Ishikawa (cell line): ENCODE results near the gene RABEP1.

Experiments used
- CEBPB ChIP-seq: IDR thresholded peaks from 2 replicates; pipeline ENCODE4 v1.6.1; 2012
- EGR1 ChIP-seq: IDR thresholded peaks from 2 replicates; pipeline ENCODE4 v1.6.1; 2012
- EP300 ChIP-seq: IDR thresholded peaks from 2 replicates; pipeline ENCODE4 v1.6.1; 2012; ENCODE audit warnings: borderline replicate concordance
- FOXM1 ChIP-seq: IDR thresholded peaks from 2 replicates; pipeline ENCODE4 v1.6.1; 2012; ENCODE audit warnings: low read depth, borderline replicate concordance
- MAX ChIP-seq: IDR thresholded peaks from 2 replicates; pipeline ENCODE4 v1.6.1; 2012
- NFIC ChIP-seq: IDR thresholded peaks from 2 replicates; pipeline ENCODE4 v1.6.1; 2012
- RAD21 ChIP-seq: IDR thresholded peaks from 2 replicates; pipeline ENCODE4 v1.6.1; 2012; ENCODE audit warnings: low read depth
- TAF1 ChIP-seq: IDR thresholded peaks from 2 replicates; pipeline ENCODE4 v1.6.1; 2012; ENCODE audit warnings: low read depth, mild to moderate bottlenecking
- ZBTB7A ChIP-seq: IDR thresholded peaks from 2 replicates; pipeline ENCODE4 v1.6.1; 2012; ENCODE audit warnings: low read depth
- TF ChIP-seq, protein P1 (sequence below): IDR thresholded peaks from 2 replicates; pipeline ENCODE4 v1.6.1; 2012; ENCODE audit warnings: low read depth, mild to moderate bottlenecking

DNA sequence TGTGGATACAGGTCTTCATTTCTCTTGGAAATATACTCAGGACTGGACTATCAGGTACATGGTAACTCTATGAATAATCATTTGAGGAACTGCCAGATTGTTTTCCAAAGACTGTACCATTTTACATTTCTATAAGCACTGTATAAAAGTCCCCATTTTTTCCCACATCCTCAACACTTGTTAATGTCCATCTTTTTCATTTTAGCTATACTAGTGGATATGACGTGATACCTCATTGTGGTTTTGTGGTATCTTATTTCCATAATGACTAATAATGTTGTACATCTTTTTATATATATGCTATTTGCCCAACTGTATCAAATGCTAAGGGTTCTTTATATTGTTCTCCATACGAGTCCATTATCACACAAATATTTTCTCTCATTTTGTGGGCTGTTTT is 114.5 kb downstream of the RABEP1 start:
- TF ChIP-seq EP300: no peak
- no peak for TF ChIP-seq MAX
- TF ChIP-seq RAD21: no peak
- TF ChIP-seq EGR1: no peak
- TF ChIP-seq NFIC: no peak
- TF ChIP-seq TAF1: no peak
- TF ChIP-seq ZBTB7A: no peak
- no peak for TF ChIP-seq CEBPB
- TF ChIP-seq FOXM1: no peak
- TF ChIP-seq, protein P1, sequence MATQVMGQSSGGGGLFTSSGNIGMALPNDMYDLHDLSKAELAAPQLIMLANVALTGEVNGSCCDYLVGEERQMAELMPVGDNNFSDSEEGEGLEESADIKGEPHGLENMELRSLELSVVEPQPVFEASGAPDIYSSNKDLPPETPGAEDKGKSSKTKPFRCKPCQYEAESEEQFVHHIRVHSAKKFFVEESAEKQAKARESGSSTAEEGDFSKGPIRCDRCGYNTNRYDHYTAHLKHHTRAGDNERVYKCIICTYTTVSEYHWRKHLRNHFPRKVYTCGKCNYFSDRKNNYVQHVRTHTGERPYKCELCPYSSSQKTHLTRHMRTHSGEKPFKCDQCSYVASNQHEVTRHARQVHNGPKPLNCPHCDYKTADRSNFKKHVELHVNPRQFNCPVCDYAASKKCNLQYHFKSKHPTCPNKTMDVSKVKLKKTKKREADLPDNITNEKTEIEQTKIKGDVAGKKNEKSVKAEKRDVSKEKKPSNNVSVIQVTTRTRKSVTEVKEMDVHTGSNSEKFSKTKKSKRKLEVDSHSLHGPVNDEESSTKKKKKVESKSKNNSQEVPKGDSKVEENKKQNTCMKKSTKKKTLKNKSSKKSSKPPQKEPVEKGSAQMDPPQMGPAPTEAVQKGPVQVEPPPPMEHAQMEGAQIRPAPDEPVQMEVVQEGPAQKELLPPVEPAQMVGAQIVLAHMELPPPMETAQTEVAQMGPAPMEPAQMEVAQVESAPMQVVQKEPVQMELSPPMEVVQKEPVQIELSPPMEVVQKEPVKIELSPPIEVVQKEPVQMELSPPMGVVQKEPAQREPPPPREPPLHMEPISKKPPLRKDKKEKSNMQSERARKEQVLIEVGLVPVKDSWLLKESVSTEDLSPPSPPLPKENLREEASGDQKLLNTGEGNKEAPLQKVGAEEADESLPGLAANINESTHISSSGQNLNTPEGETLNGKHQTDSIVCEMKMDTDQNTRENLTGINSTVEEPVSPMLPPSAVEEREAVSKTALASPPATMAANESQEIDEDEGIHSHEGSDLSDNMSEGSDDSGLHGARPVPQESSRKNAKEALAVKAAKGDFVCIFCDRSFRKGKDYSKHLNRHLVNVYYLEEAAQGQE: no peak
